MCF 10A (cell line): ENCODE results near the gene FGF14. TPM values are rescaled to one million over a fixed set of nuclear protein-coding genes. Genes with fewer than 3 reads are reported as not detected.

Experiments
- BruUV-seq: library from RNA; stranded (reverse); fragments of 400-500 nt; replicated peaks from 2 replicates; lab custom pipeline; 2021; lab: Mats Ljungman, UMichigan
- CTCF ChIA-PET: fragments of 300-600 bp; sonication (Branson Sonifier 250); formaldehyde crosslinking; extraction: SDS; loops from one replicate; lab custom pipeline; 2021; ENCODE audit warnings: antibody characterized with exemption, inconsistent platforms; lab: Yijun Ruan, JAX
- POLR2A ChIA-PET: fragments of 300-600, 350-650 bp; sonication (Branson Sonifier 250); formaldehyde crosslinking; extraction: SDS; loops from one replicate; lab custom pipeline; 2020; ENCODE audit warnings: antibody characterized with exemption, inconsistent platforms; lab: Yijun Ruan, JAX
- DNase-seq: peaks from one replicate; pipeline ENCODE4 v3.0.0-alpha.2; 2018; ENCODE audit not compliant: unreplicated experiment
- H3K27ac Mint-ChIP-seq: one replicate; pipeline ENCODE4 v1.8.0; 2022; ENCODE audit warnings: mild to moderate bottlenecking, low read depth, mixed read lengths; ENCODE audit not compliant: unreplicated experiment
- H3K27me3 Mint-ChIP-seq: one replicate; pipeline ENCODE4 v1.8.0; 2022; ENCODE audit warnings: mixed read lengths; ENCODE audit not compliant: insufficient read depth, unreplicated experiment
- H3K36me3 Mint-ChIP-seq: one replicate; pipeline ENCODE4 v1.8.0; 2022; ENCODE audit warnings: mild to moderate bottlenecking, moderate library complexity, mixed read lengths; ENCODE audit not compliant: insufficient read depth, unreplicated experiment
- H3K4me1 Mint-ChIP-seq: one replicate; pipeline ENCODE4 v1.8.0; 2022; ENCODE audit warnings: mixed read lengths; ENCODE audit not compliant: insufficient read depth, unreplicated experiment
- H3K4me3 Mint-ChIP-seq: one replicate; pipeline ENCODE4 v1.8.0; 2022; ENCODE audit warnings: mild to moderate bottlenecking, moderate library complexity, mixed read lengths; ENCODE audit not compliant: unreplicated experiment
- H3K9me3 Mint-ChIP-seq: one replicate; pipeline ENCODE4 v1.8.0; 2022; ENCODE audit warnings: mixed read lengths; ENCODE audit not compliant: unreplicated experiment
- intact Hi-C: fragments of 100-400 bp; cut with micrococcal nuclease; formaldehyde crosslinking; loops from 2 replicates; pipeline ENCODE4 v1.14.1; 2022
- total RNA-seq: library from RNA; stranded (reverse); gene quantifications from 2 replicates; pipeline ENCODE4 v1.2.3, GENCODE V29; 2022
- TF ChIP-seq, protein P1 (sequence below): fragments of 200-600 bp; IDR thresholded peaks from one replicate; pipeline ENCODE4 v1.8.0; 2022; ENCODE audit warnings: antibody characterized with exemption, mild to moderate bottlenecking; ENCODE audit not compliant: unreplicated experiment

FGF14 gene
- total RNA-seq, 1 experiment from 2014 or later, result not detected

DNA sequence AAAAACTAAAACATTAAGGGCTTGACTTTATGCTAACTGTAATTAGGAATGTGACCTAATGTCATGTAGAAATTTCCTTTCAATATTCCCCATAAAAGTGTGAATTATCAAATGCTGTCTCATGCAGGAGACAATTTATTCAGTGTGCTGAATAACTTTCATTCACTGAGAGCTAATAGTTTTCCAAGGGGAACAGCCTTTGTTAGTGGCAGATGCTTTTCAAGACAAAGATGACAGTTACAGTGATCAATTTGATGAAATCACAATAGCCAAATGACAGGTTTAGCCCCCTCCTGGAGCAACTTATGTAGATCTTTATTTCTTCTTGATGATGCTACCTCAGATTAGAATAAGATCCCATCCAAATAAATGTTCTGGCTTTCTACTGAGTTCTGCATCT, 673.8 kb downstream of the FGF14 start:
- POLR2A ChIA-PET, result interaction anchor here (1.0 kb wide), 1 partner anchor 21 kb away, joined by 4 read pairs; no protein-coding TSS in a partner anchor
- no peaks in the 10 kb centered on the region for H3K27me3 Mint-ChIP-seq
- intact Hi-C loops, result no loop called here
- no peak overlapping the region for H3K4me3 Mint-ChIP-seq
- BruUV-seq, result no TSS peak
- TF ChIP-seq, protein P1, sequence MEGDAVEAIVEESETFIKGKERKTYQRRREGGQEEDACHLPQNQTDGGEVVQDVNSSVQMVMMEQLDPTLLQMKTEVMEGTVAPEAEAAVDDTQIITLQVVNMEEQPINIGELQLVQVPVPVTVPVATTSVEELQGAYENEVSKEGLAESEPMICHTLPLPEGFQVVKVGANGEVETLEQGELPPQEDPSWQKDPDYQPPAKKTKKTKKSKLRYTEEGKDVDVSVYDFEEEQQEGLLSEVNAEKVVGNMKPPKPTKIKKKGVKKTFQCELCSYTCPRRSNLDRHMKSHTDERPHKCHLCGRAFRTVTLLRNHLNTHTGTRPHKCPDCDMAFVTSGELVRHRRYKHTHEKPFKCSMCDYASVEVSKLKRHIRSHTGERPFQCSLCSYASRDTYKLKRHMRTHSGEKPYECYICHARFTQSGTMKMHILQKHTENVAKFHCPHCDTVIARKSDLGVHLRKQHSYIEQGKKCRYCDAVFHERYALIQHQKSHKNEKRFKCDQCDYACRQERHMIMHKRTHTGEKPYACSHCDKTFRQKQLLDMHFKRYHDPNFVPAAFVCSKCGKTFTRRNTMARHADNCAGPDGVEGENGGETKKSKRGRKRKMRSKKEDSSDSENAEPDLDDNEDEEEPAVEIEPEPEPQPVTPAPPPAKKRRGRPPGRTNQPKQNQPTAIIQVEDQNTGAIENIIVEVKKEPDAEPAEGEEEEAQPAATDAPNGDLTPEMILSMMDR, result no peak
- CTCF ChIA-PET, result interaction anchor here (0.6 to 1.8 kb wide), 2 partner anchors 21 to 407 kb away, joined by 4 to 5 read pairs; no protein-coding TSS in a partner anchor
- H3K4me1 Mint-ChIP-seq, result peaks cover 6% of the 10 kb centered on the region
- H3K9me3 Mint-ChIP-seq, result no peaks in the 10 kb centered on the region
- H3K36me3 Mint-ChIP-seq, result no peaks in the 10 kb centered on the region
- no peak overlapping the region for H3K27ac Mint-ChIP-seq
- no peak for DNase-seq

DNA sequence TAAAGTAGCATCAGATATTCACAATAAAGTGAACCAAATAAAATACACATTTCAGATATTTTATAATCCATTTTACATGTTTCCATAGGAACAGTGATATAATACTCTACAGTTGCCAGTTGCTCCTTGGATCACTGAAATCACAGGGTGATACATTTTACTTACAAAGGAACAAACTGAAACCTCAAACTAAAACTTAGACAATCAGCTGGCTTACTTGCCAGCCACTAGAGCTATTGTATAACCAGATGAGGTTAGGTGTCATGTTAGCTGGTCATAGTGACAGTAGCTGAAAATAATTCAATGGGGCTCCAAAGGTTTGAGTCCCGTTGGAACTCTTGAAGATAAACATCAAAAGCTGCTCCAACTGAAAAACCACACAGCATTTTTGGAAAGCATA, 674.7 kb downstream of the FGF14 start:
- Mint-ChIP-seq H3K27me3 (no peaks in the 10 kb centered on the region), H3K27ac (no peak overlapping the region), H3K36me3 (no peaks in the 10 kb centered on the region), H3K4me3 (no peak overlapping the region), H3K9me3 (no peaks in the 10 kb centered on the region), H3K4me1 (peaks cover 6% of the 10 kb centered on the region)
- DNase-seq, result no peak
- intact Hi-C loops, result no loop called here
- TF ChIP-seq, protein P1, result no peak
- no TSS peak for BruUV-seq
- CTCF ChIA-PET, result interaction anchor here (0.6 to 1.8 kb wide), 2 partner anchors 20 to 32 kb away, joined by 3 to 5 read pairs; no protein-coding TSS in a partner anchor
- POLR2A ChIA-PET, result interaction anchor here (0.9 to 1.1 kb wide), 3 partner anchors 20 to 23 kb away, joined by 3 to 4 read pairs (median 3); no protein-coding TSS in a partner anchor

DNA sequence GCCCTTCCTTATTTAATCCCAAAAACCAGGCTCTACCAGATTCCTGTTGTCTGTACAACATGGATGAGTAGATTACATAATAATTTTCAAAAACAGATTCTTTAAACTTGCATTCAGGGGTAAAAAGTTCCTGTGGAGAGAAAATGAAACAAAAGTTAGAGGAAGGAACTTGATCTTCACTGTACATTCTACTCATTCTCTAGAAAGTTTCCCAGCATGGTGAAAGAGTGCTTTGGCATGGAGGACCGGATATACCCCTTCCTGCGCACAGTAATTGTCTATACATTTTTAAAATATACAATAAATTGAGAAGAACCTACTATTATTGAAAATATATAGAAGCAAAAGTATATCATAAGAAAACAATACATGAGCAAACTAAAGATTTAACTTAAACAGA, 675.2 kb downstream of the FGF14 start:
- Mint-ChIP-seq H3K27ac (no peak overlapping the region), H3K4me3 (no peak overlapping the region), H3K36me3 (no peaks in the 10 kb centered on the region), H3K27me3 (no peaks in the 10 kb centered on the region), H3K9me3 (no peaks in the 10 kb centered on the region), H3K4me1 (peaks cover 6% of the 10 kb centered on the region)
- TF ChIP-seq, protein P1, result no peak
- intact Hi-C loops, result no loop called here
- no peak for DNase-seq
- ChIA-PET CTCF (interaction anchor here (0.6 to 1.8 kb wide), 2 partner anchors 20 to 32 kb away, joined by 3 to 5 read pairs; no protein-coding TSS in a partner anchor), POLR2A (interaction anchor here (0.9 to 1.1 kb wide), 2 partner anchors 20 to 24 kb away, joined by 3 read pairs; no protein-coding TSS in a partner anchor)
- BruUV-seq, result no TSS peak

DNA sequence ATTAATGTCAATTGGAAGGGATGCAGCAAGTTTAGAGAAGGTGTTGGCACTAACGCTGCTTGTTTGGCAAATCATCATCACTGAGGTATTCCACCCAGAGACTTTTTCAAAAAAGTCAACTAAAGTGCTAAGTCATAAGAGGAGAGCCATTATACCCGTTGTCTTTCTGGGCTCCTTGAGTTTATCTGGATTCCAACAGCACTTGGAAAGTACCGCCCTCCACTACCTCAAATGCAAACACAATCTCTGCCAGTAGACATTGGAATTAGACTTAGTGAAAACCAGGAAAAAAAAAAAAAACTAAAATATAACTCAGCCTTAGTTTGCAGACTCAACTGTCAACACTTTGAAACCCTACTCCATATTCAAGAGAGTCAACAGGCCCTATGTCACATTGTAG, 683.4 kb downstream of the FGF14 start:
- Mint-ChIP-seq H3K27ac (no peak overlapping the region), H3K9me3 (no peaks in the 10 kb centered on the region), H3K27me3 (no peaks in the 10 kb centered on the region), H3K36me3 (no peaks in the 10 kb centered on the region), H3K4me1 (no peaks in the 10 kb centered on the region), H3K4me3 (no peak overlapping the region)
- TF ChIP-seq, protein P1, result no peak
- no peak for DNase-seq
- BruUV-seq, result no TSS peak
- CTCF ChIA-PET, result interaction anchor here (0.7 kb wide), 1 partner anchor 206 kb away, joined by 3 read pairs; no protein-coding TSS in a partner anchor
- POLR2A ChIA-PET, result interaction anchor here (1.8 kb wide), 1 partner anchor 12 kb away, joined by 7 read pairs; no protein-coding TSS in a partner anchor
- intact Hi-C loops, result no loop called here
